ENCODE results near the gene CFAP126. TPM values are rescaled to one million over a fixed set of nuclear protein-coding genes. Genes with fewer than 3 reads are reported as not detected.
"Not testable (repeated sequence)": the region's sequence is repeated elsewhere in the genome, so short reads cannot be mapped to it uniquely, and the experiment has no call there.

The CFAP126 gene
- total RNA-seq, 1 donor from 2014 or later = not detected

GRCh38 chr1:161333166-161333565, 34.5 kb downstream of the CFAP126 start:
- Histone ChIP-seq H3K36me3 (ENCODE audit: insufficient read depth, low read length) (peaks cover 21% of the 10 kb centered on the region), H4K20me1 (ENCODE audit: insufficient read depth, low read length) (no peaks in the 10 kb centered on the region), H3K27ac (ENCODE audit: low read depth, low read length) (no peak overlapping the region), H3K4me1 (ENCODE audit: insufficient read depth, low read length) (no peaks in the 10 kb centered on the region), H3K4me2 (ENCODE audit: low read length) (no peak overlapping the region), H3K27me3 (ENCODE audit: insufficient read depth, low read length) (no peaks in the 10 kb centered on the region), H2AFZ (ENCODE audit: low read depth, low read length) (no peak overlapping the region), H3K4me3 (ENCODE audit: insufficient read depth, low read depth, low read length) (no peak overlapping the region), H3K9ac (ENCODE audit: low read length) (no peak overlapping the region), H3K79me2 (ENCODE audit: insufficient read depth, low read length) (no peaks in the 10 kb centered on the region), H3K9me3 (ENCODE audit: insufficient read depth, low read depth, low read length) (no peaks in the 10 kb centered on the region)
- no peaks in the 10 kb centered on the region for H3K9me3 Mint-ChIP-seq (ENCODE audit: unreplicated experiment)
- no peak for DNase-seq (ENCODE audit: low read depth)
- H3K4me1 Mint-ChIP-seq (ENCODE audit: low read depth, unreplicated experiment) = peaks cover 14% of the 10 kb centered on the region
- TF ChIP-seq, protein P1, sequence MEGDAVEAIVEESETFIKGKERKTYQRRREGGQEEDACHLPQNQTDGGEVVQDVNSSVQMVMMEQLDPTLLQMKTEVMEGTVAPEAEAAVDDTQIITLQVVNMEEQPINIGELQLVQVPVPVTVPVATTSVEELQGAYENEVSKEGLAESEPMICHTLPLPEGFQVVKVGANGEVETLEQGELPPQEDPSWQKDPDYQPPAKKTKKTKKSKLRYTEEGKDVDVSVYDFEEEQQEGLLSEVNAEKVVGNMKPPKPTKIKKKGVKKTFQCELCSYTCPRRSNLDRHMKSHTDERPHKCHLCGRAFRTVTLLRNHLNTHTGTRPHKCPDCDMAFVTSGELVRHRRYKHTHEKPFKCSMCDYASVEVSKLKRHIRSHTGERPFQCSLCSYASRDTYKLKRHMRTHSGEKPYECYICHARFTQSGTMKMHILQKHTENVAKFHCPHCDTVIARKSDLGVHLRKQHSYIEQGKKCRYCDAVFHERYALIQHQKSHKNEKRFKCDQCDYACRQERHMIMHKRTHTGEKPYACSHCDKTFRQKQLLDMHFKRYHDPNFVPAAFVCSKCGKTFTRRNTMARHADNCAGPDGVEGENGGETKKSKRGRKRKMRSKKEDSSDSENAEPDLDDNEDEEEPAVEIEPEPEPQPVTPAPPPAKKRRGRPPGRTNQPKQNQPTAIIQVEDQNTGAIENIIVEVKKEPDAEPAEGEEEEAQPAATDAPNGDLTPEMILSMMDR (IDR thresholded peaks at IDR 0.05; ENCODE audit: insufficient read depth, low read depth, low read length) = no peak
- no peak for TF ChIP-seq EZH2 (IDR thresholded peaks at IDR 0.05; ENCODE audit: insufficient read depth, low read length)
- H3K4me3 Mint-ChIP-seq (ENCODE audit: unreplicated experiment) = no peak overlapping the region
- no peak for FAIRE-seq
- H3K27me3 Mint-ChIP-seq (ENCODE audit: low read depth, unreplicated experiment) = no peaks in the 10 kb centered on the region
- H3K27ac Mint-ChIP-seq (ENCODE audit: unreplicated experiment) = no peak overlapping the region
- peaks cover 16% of the 10 kb centered on the region for H3K36me3 Mint-ChIP-seq (ENCODE audit: low read depth, unreplicated experiment)

- TF ChIP-seq, protein P1 (IDR thresholded peaks at IDR 0.05; ENCODE audit: insufficient read depth, low read depth, low read length) = no peak
- TF ChIP-seq EZH2 (IDR thresholded peaks at IDR 0.05; ENCODE audit: insufficient read depth, low read length) = no peak
- H3K9ac ChIP-seq (ENCODE audit: low read length) = no peak overlapping the region
- FAIRE-seq (no peak), DNase-seq (ENCODE audit: low read depth) (no peak)
- H3K4me3 Mint-ChIP-seq (ENCODE audit: unreplicated experiment) = no peak overlapping the region
- H3K27ac Mint-ChIP-seq (ENCODE audit: unreplicated experiment) = peak overlapping the region; percentile 20
- no peaks in the 10 kb centered on the region for H3K79me2 ChIP-seq (ENCODE audit: insufficient read depth, low read length)
- peaks cover 24% of the 10 kb centered on the region for H3K36me3 ChIP-seq (ENCODE audit: insufficient read depth, low read length)
- no peaks in the 10 kb centered on the region for H3K9me3 ChIP-seq (ENCODE audit: insufficient read depth, low read depth, low read length)
- H2AFZ ChIP-seq (ENCODE audit: low read depth, low read length) = no peak overlapping the region
- no peak overlapping the region for H3K4me2 ChIP-seq (ENCODE audit: low read length)
- H3K9me3 Mint-ChIP-seq (ENCODE audit: unreplicated experiment) = no peaks in the 10 kb centered on the region
- H3K4me3 ChIP-seq (ENCODE audit: insufficient read depth, low read depth, low read length) = no peak overlapping the region
- H4K20me1 ChIP-seq (ENCODE audit: insufficient read depth, low read length) = no peaks in the 10 kb centered on the region
- H3K27me3 Mint-ChIP-seq (ENCODE audit: low read depth, unreplicated experiment) = no peaks in the 10 kb centered on the region
- peaks cover 8% of the 10 kb centered on the region for H3K4me1 Mint-ChIP-seq (ENCODE audit: low read depth, unreplicated experiment)
- peaks cover 18% of the 10 kb centered on the region for H3K36me3 Mint-ChIP-seq (ENCODE audit: low read depth, unreplicated experiment)
- H3K4me1 ChIP-seq (ENCODE audit: insufficient read depth, low read length) = no peaks in the 10 kb centered on the region
- H3K27me3 ChIP-seq (ENCODE audit: insufficient read depth, low read length) = no peaks in the 10 kb centered on the region
- H3K27ac ChIP-seq (ENCODE audit: low read depth, low read length) = no peak overlapping the region
These were observed 37.3 kb downstream of the CFAP126 start for GRCh38 chr1:161330346-161330745.

- H3K9me3 Mint-ChIP-seq (ENCODE audit: unreplicated experiment) = no peaks in the 10 kb centered on the region
- TF ChIP-seq, protein P1 (IDR thresholded peaks at IDR 0.05; ENCODE audit: insufficient read depth, low read depth, low read length) = no peak
- no peak for TF ChIP-seq EZH2 (IDR thresholded peaks at IDR 0.05; ENCODE audit: insufficient read depth, low read length)
- H2AFZ ChIP-seq (ENCODE audit: low read depth, low read length) = no peak overlapping the region
- FAIRE-seq = no peak
- H4K20me1 ChIP-seq (ENCODE audit: insufficient read depth, low read length) = peaks cover 8% of the 10 kb centered on the region
- H3K79me2 ChIP-seq (ENCODE audit: insufficient read depth, low read length) = peaks cover 27% of the 10 kb centered on the region
- no peaks in the 10 kb centered on the region for H3K9me3 ChIP-seq (ENCODE audit: insufficient read depth, low read depth, low read length)
- no peak overlapping the region for H3K27ac ChIP-seq (ENCODE audit: low read depth, low read length)
- H3K4me3 ChIP-seq (ENCODE audit: insufficient read depth, low read depth, low read length) = no peak overlapping the region
- no peak overlapping the region for H3K27ac Mint-ChIP-seq (ENCODE audit: unreplicated experiment)
- H3K36me3 ChIP-seq (ENCODE audit: insufficient read depth, low read length) = peaks cover 8% of the 10 kb centered on the region
- no peak overlapping the region for H3K4me2 ChIP-seq (ENCODE audit: low read length)
- no peak for DNase-seq (ENCODE audit: low read depth)
- no peak overlapping the region for H3K4me3 Mint-ChIP-seq (ENCODE audit: unreplicated experiment)
- no peaks in the 10 kb centered on the region for H3K27me3 ChIP-seq (ENCODE audit: insufficient read depth, low read length)
- no peaks in the 10 kb centered on the region for H3K4me1 ChIP-seq (ENCODE audit: insufficient read depth, low read length)
- peaks cover 3% of the 10 kb centered on the region for H3K4me1 Mint-ChIP-seq (ENCODE audit: low read depth, unreplicated experiment)
- peaks cover 9% of the 10 kb centered on the region for H3K36me3 Mint-ChIP-seq (ENCODE audit: low read depth, unreplicated experiment)
- no peak overlapping the region for H3K9ac ChIP-seq (ENCODE audit: low read length)
- no peaks in the 10 kb centered on the region for H3K27me3 Mint-ChIP-seq (ENCODE audit: low read depth, unreplicated experiment)
These were observed 43.7 kb downstream of the CFAP126 start for GRCh38 chr1:161324020-161324419.

DNA sequence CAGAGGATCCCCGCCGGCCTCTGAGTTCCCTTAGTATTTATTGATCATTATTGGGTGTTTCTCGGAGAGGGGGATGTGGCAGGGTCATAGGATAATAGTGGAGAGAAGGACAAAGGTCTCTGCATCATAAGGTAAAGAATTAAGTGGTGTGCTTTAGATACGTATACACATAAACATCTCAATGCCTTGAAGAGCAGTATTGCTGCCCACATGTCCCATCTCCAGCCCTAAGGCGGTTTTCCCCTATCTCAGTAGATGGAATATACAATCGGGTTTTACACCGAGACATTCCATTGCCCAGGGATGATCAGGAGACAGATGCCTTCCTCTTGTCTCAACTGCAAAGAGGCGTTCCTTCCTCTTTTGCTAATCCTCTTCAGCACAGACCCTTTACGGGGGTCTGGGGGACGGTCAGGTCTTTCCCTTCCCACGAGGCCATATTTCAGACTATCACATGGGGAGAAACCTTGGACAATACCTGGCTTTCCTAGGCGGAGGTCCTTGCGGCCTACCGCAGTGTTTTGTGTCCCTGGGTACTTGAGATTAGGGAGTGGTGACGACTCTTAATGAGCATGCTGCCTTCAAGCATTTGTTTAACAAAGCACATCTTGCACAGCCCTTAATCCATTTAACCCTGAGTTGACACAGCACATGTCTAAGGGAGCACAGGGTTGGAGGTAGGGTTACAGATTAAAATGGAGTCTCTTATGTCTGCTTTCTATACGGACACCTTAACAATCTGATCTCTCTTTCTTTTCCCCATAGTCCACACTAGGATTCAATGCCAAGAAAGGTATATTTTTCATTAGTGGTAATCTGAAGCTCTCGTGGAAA, 51.6 kb downstream of the CFAP126 start:
- H3K36me3 ChIP-seq (ENCODE audit: insufficient read depth, low read length); H3K4me2 ChIP-seq (ENCODE audit: low read length); H3K9me3 Mint-ChIP-seq (ENCODE audit: unreplicated experiment); H3K4me1 ChIP-seq (ENCODE audit: insufficient read depth, low read length); H3K9ac ChIP-seq (ENCODE audit: low read length); H3K4me3 ChIP-seq (ENCODE audit: insufficient read depth, low read depth, low read length); H3K27me3 ChIP-seq (ENCODE audit: insufficient read depth, low read length); H3K27ac ChIP-seq (ENCODE audit: low read depth, low read length); FAIRE-seq; H4K20me1 ChIP-seq (ENCODE audit: insufficient read depth, low read length); DNase-seq (ENCODE audit: low read depth); H2AFZ ChIP-seq (ENCODE audit: low read depth, low read length); H3K27me3 Mint-ChIP-seq (ENCODE audit: low read depth, unreplicated experiment); H3K36me3 Mint-ChIP-seq (ENCODE audit: low read depth, unreplicated experiment); H3K9me3 ChIP-seq (ENCODE audit: insufficient read depth, low read depth, low read length): not testable (repeated sequence)
- Mint-ChIP-seq H3K4me1 (ENCODE audit: low read depth, unreplicated experiment) (peaks cover 11% of the 10 kb centered on the region), H3K4me3 (ENCODE audit: unreplicated experiment) (peak overlapping the region; percentile 95), H3K27ac (ENCODE audit: unreplicated experiment) (peak overlapping the region; percentile 41)
- peaks cover 37% of the 10 kb centered on the region for H3K79me2 ChIP-seq (ENCODE audit: insufficient read depth, low read length)

Measured in astrocyte (in vitro differentiated cells and primary cell).